GM19455 (cell line): ENCODE measurements around the gene VIT.
"Not testable (repeated sequence)": the region's sequence is repeated elsewhere in the genome, so short reads cannot be mapped to it uniquely, and the experiment has no call there.

ENCODE experiments used
- ATAC-seq: cut with Tn5 transposase; IDR thresholded peaks from one replicate; pipeline ENCODE4 v1.9.1; 2021; ENCODE audit not compliant: unreplicated experiment

VIT gene

DNA sequence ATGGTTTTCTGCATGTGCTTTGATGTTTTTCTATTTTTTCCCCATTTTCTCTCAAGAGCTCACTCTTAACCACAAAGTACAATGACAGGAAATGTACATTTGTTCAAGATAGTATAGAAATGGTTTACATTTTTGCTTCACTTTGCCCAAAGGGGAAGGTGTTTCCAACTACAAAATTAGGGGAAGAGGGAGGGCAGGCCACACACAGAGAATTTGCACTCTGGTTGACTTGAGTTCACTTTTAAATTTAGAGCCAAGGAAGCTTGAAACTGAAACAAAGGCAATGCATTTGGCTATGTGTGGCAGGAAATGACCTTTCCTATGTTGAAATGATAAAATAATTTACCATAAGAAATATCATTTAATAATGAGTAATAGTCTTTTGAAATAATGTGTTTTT, 19.1 kb upstream of the VIT start:
- no peak for ATAC-seq

DNA sequence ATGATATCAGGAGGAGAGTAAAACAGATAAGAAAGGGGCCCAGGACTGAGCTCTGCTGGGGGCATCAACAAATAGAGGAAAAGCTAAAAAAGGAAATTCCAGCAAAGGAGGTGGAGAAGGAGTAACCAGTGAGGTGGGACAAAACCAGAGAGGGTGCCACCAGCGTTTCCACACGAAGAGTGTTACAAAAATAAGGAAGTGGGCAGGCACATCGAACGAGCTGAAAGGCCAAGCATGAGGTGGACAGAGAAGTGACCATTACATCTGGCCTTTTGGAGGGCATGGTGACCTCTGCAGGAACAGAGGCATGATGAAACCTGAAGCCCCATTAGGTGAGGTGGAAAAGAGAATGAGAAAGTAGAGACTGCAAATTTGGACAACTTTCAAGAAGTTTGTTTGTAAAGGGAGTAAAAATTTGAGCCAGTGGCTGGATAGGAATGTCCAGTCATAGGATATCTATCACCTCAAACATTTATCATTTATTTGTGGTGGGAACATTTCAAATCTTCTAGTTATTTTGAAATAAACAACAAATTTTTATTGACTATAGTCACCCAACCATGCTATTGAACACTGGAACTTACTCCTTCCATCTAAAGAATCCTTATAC, 18.4 kb upstream of the VIT start:
- no peak for ATAC-seq

DNA sequence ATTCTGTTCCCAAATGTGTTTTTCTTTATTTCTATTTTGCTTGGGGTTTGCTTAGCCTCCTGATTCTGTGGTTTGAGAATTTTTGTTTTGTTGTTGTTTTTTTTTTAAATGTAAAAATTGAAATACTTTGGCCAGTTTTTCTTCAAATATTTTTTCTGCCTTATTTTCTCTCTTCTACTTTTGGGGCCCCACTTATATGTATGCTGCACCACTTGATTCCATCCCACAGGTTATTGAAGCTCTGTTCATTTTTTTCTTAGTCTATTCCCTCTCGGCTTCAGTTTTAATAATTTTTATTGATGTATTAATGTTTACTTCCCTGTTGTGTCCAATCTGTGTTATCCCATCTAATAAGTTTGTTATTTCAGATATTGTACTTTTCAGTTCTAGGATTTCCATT, 17.7 kb upstream of the VIT start:
- ATAC-seq = no peak

DNA sequence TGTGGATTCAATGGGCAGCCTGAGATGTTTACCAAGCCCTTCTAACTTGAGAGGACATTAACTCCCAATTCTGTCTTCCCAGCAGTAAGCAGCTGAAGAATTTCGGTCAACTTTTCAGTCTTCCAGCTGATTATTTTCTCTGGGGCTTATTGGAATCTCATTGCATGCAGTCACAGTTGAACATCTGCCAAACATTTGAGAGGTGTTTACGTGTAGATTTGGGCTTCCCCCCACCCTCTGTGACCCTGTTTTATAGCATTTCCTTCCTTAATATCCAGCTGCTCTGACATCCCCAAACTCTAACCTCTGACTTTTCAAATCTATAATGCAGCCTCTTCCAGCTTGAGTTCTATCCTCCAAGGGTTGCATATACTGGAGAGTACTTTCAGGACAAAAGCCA, 16.5 kb upstream of the VIT start:
- ATAC-seq = no peak

DNA sequence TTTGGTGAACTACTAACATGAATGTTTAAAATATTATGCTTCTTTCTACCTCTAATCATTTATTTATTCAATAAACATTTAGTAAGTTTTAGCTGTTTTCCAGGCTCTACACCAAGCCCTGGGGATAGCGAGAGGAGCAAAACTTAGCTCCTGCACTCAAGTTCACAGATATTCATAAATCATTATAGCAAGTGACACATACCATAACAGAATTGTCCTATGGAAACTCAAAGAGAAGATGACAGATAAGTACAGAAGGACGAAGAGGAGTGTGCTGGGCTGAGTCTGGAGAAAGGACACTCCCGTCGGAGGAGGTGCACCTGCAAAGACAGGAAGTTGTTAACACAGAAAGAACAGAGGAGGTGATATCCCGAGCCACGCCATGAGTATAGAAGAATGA, 13.9 kb upstream of the VIT start:
- ATAC-seq = no peak

DNA sequence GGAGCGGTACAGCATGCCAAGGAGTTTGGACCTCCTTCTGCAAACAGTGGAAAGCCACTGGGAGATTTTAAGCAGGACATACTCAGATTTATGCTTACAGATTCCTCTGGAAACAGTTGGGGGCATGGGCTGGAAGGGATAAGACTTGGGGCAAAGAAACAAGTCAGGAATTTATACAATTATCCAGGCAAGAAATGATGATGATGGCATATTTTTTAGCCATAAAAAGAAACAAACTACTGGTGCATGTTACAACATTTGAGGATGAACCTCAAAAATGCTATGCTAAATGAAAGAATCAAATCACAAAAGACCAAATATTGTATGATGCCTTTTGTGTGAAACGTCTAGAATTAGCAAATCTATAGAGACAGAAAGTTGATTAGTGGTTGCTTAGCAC, 13.5 kb upstream of the VIT start:
- no peak for ATAC-seq

DNA sequence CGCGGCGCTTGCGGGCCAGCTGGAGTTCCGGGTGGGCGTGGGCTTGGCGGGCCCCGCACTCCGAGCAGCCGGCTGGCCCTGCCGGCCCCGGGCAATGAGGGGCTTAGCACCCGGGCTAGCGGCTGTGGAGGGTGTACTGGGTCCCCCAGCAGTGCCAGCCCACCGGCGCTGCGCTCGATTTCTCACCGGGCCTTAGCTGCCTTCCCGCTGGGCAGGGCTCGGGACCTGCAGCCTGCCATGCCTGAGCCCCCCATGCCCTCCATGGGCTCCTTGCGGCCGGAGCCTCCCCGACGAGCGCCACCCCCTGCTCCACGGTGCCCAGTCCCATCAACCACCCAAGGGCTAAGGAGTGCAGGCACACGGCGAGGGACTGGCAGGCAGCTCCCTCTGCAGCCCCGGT, 8.2 kb upstream of the VIT start:
- ATAC-seq = not testable (repeated sequence)

DNA sequence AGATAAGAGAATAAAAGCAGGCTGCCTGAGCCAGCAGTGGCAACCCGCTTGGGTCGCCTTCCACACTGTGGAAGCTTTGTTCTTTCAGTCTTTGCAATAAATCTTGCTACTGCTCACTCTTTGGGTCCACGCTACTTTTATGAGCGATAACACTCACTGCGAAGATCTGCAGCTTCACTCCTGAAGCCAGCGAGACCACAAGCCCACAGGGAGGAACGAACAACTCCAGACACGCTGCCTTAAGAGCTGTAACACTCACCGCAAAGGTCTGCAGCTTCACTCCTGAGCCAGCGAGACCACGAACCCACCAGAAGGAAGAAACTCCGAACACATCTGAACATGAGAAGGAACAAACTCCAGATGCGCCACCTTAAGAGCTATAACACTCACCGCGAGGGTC, 7.5 kb upstream of the VIT start:
- not testable (repeated sequence) for ATAC-seq

DNA sequence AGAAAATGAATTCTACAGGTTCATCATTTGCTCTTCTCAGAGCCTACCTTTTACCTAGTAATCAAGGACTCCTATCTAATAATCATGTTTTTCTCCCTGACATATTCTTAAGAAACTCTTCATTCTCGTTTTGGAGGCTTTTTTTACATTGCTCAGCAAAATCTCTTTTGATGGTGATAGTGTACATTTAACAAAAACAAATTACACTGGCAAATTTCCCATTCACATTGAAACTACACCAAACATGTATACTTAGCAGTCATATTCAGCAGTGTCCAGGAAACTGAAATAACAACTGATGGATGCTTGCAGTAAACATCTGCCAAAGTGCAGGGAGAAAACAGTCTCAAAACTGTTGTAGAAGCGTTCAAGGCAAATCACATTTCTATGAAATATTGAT, 4.4 kb upstream of the VIT start:
- ATAC-seq = no peak

DNA sequence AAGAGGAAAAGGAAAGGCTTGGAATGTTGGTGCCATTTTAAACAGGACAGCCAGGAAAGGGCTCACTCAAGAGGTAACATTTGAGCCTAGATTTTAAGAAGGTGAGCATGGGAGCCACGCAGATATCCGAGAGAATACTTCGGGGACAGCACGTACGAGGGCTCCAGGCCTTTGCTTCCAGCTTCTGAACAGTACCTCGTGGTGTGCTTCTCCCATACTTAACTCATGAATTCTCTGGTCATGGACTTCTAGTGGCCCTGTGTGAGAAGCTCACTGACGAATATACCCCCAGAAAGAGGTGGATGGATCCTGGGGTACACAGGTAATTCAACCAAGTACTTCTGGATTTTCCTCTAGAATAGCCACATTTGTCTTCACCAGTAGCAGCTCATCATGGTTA, 2.7 kb upstream of the VIT start:
- ATAC-seq = no peak

DNA sequence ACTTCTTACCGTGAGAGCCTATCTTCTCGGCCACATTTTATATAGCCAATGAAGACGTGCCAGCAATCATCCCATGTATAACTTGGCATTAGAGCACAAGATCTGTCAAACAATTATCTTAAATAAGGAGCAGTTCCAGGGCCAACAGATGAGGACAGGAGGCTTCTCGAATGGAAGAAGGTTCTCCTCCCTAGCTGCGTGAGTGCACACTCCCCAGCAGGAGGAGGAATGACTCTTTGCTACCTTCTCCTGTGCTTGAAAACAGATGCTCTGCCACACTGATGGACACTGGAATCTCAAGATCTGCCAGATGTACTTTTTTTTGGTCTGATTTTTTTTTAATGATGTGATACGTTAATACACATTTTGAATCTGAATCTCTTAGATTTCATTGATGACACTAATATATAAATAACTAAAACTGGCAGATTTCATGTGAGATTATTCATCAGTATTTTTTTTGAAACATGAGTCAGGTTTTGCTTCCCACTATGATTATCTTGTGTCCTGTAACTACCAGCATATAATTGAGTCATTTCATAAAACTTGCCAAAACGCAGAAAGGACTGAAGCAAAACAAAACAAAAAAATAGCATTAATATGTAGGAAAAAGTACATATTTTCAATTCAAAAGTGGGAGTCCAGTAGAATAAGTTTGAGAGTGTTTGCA, 626 bp upstream of the VIT start:
- ATAC-seq = no peak

DNA sequence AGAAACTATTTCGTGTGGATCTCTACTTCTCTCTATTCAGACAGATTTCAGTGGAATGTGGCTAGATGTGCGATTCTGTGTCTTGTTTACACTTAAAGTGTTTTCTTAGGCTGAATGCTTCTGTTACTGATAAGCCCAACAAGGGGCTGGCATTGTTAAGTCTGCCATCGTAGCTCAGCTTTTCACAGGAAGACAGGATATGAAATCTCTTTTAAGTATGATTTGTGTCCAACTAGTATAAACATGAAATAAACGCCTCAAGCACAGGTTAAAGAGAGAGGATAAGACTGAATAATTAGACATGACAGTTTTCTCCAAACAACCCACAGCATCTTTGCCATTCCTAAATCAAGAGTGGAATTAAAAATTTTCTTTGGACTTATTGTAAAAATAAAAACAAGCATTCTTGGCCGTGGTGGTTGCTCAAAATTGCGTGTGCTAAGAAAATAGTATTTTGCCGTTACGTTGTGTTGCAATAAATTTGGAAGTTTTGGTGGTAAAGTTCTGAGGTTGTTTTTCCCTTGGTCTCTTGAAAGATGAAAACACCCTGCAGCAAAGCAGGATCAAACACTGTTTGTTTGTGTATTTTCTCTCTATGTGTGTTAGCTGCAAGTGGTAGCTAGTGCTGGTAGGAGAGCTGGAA, 1.0 kb downstream of the VIT start:
- ATAC-seq = no peak

DNA sequence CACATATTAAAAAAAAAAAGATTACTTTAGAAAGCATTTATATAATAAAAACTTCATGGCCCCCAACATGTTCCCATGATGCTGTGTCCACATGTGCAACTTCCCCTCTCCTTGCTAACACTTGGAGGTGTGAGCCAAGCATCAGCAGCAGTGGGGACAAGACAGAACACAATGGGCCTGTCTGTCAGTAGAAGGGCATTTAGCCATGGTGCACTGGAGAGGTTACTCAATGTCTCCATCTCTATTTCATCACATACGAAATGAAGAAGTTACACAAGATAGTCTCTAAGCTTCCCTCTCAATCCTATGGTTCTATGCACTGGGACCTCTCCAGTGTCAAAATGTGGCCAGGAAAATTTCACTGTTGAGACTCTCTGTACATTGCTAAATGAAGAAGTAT, 2.5 kb downstream of the VIT start:
- ATAC-seq = no peak

DNA sequence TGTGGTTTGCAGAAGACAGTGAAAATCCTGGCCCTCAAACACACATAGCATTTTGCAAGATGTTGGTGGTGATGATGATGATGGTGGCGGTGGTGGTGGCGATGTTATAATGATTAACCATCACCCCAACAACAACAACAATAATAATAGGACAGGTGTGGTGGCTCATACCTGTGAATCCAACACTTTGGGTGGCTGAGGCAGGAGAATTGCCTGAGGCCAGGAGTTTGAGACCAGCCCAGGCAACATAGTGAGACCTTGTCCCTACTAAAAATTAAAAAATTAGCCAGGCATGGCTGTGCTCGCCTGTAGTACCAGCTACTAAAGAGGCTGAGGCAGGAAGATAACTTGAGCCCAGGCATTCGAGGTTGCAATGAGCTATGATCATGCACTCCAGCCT, 3.8 kb downstream of the VIT start:
- ATAC-seq = no peak

DNA sequence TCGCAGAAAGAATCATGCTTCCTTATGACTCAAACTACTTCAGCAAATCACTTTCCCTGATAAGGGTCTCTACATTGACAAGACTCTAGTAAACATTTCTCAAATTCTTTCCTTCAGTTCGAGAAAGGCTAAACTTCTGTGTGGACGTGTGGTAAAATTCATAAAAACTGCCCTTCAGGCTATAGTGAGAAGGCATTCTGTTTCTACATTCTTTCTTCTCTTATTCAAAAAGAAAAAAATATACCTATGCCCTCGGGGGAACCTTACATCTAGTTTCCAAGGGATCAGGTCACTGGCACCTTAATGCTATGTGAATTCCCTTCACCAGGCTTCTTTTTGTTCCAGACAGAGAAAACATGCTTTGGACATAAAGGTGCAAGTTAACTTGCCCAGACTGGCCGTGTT, 4.9 kb downstream of the VIT start:
- no peak for ATAC-seq

DNA sequence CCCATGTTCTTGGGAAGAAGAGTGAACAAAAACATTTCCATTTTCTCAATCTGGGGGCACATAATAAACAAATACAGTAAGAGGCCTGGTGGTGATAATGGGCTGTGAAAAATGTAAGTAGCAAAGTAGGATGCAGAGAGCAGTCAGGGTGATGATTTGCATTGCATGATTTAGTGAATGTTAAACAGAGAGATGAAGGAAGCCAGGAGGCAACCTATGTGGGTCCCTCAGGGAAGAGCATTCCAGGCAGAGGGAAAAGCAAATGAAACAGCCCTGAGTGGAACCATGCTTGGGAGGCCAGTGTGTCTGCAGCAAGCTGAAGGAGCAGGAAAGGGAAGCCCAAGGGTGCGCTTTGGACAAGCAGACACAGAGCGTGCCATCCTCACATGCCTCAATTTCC, 5.4 kb downstream of the VIT start:
- no peak for ATAC-seq

DNA sequence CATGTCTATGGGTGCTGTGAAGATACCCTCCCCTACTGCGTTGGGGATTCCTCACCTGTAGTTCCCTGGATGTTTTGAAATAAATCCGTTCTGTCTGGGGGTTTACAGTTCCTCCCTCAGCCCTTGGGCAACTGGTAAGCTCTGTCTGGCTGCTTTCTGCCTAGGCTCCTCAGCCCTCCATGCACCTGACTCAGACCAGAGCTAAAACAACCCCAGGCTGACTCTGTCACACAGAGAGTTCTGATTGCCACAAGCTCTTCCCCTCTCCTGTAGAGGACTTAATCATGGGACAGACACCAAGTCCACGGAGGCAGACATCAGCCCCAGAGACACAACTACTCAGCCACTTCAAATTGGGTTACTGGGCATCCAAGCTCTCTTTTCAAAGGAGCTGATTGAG, 6.3 kb downstream of the VIT start:
- ATAC-seq = no peak

DNA sequence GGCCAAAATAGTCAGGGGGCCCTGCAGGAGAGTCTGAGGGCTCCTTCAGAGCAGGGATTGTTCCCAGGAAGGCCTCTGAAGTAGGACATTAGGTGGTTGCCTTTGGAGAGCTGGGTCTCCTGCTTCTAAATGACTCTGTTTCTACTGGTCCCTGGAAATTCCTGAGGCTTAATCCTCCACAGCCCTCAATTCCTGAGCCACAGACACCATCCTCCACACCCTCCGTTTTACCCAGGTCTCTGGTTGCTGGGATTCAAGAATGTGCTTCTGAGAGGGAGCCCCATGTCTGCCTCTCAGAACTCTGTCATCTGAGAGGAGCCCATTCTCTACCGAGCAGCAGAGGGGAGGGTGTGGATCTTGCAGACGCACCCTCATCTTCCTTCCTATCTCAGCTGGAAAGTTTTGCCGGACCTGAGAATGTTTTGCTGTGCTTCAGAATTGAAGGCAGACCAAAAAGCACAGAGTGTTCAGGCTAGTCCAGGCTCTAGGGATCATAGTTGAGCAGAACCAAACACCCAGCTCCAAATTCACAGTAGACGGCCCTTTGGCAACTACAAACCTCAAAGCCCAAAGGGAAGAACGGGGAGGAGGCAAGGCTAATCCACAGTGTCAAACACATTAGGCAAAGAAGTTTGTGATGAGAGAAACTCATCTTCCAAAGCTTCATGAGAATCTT, 8.1 kb downstream of the VIT start:
- ATAC-seq = no peak

DNA sequence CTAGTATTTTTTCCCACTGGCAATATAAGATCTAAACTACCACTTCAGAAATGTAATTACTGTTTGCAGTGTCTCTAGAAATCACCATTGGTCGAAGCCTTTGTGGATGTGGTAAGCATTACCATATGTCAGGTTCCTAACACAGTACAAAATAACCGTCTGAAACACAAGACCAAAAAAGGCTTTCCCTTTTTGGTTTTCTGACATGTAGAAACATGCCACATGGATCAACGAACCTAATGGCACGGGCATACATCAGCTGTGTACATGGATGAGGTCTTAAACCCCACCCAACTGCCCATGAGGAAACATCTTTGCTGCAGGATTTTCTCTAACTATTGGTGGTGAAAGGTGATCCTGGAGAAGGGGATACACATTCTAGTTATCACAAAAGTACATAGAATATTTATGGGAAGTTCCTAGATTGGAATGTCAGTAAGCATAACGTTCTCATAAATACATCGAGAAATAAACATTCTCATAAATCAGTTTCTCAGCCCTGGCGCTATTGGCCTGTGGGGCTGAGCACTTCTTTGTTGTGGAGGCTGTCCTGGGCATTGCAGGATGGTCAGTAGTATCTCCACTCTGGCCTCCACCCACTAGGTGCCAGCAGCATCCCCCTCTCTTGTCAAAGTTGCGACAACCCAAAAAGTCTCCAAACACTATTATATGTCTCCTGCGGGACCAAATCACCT, 9.0 kb downstream of the VIT start:
- ATAC-seq = no peak

DNA sequence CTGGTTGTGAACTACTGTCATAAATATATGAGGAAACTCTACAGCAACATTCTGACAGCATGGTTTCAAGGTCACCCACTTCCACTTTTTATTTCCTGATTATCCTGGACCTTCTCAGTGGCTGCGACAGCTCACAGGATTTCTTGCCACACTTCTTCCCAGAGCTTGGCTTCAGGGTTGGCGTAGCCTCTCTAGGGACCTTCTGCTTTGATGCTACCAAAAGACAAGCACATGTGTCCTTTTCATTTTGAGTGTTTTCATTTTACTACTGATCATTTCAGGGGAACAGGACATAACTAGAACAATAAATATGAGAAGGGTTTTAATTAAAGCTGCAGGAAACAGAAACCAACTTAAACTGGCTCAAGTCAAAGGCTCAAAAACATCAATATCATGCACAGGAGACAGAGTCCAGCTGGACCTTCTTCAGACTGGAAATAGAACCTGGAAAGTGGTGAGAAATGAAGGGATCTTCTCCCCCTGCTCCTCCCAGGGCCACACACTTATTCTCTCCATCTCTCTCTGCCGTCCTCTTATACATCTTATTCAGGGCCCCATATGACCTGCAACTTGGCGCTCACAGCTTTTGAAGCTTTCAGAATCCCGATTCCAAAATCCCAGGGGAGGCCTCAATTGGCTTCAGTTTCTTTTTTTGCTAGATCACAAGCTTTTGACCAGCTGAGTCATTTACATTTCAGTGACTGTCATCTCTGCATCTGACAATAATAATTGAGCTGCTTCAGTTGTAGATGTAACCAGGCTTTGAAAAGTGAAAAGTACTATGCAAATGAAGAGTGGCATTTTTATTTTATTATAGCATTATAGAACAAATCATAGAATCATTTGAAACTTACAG, 9.7 kb downstream of the VIT start:
- ATAC-seq = no peak

DNA sequence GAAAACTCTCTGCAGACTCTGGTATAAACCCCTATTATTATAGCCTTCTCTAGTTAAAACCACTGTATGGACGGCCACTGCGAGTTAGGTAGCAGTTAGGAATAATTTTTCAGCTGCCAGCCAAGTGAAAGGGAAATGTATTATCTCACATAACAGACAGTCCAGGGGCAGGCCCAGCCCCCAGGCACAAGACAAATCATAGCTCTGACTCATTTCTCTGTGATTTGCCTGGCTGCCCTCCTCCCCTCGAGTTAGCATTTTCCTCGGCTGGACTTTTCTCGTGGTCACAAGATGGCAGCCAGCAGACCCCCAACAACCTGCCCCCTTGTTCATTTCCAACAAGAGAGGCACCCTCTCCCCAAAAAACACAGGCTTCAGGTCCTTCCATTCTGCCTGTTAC, 10.5 kb downstream of the VIT start:
- ATAC-seq = no peak
